ENCODE measurements around the gene QPRT.
"Not testable (repeated sequence)": the region's sequence is repeated elsewhere in the genome, so short reads cannot be mapped to it uniquely, and the experiment has no call there.

Gene QPRT

GRCh38 chr16:29689490-29690351, 10.7 kb downstream of the QPRT start:
- DNase-seq (ENCODE audit: extremely low read depth in 1 of 2, low read depth in 1 of 2): not testable (repeated sequence)

- DNase-seq (ENCODE audit: extremely low read depth in 1 of 2, low read depth in 1 of 2): not testable (repeated sequence)
Measured at GRCh38 chr16:29692606-29693005, 13.6 kb downstream of the QPRT start.

- no peak for DNase-seq (ENCODE audit: extremely low read depth in 1 of 2, low read depth in 1 of 2)
Measured at GRCh38 chr16:29694384-29695195, 15.6 kb downstream of the QPRT start.

- not testable (repeated sequence) for DNase-seq (ENCODE audit: extremely low read depth in 1 of 2, low read depth in 1 of 2)
Measured at GRCh38 chr16:29695675-29696074, 16.7 kb downstream of the QPRT start.

GRCh38 chr16:29696881-29697331, 17.9 kb downstream of the QPRT start:
- DNase-seq (ENCODE audit: extremely low read depth in 1 of 2, low read depth in 1 of 2): no peak

GRCh38 chr16:29697391-29697790, 18.4 kb downstream of the QPRT start:
- DNase-seq (ENCODE audit: extremely low read depth in 1 of 2, low read depth in 1 of 2): no peak

- DNase-seq (ENCODE audit: extremely low read depth in 1 of 2, low read depth in 1 of 2): no peak
Measured at GRCh38 chr16:29698042-29698441, 19.1 kb downstream of the QPRT start.

- DNase-seq (ENCODE audit: extremely low read depth in 1 of 2, low read depth in 1 of 2): no peak
Measured at GRCh38 chr16:29698484-29699323, 19.7 kb downstream of the QPRT start.

- no peak for DNase-seq (ENCODE audit: extremely low read depth in 1 of 2, low read depth in 1 of 2)
Measured at GRCh38 chr16:29699324-29700219, 20.6 kb downstream of the QPRT start.

GRCh38 chr16:29700253-29700987, 21.4 kb downstream of the QPRT start:
- peak; percentile 55 to 63 for DNase-seq (ENCODE audit: extremely low read depth in 1 of 2, low read depth in 1 of 2)

- DNase-seq (ENCODE audit: extremely low read depth in 1 of 2, low read depth in 1 of 2): no peak
Measured at GRCh38 chr16:29701214-29701555, 22.2 kb downstream of the QPRT start.

GRCh38 chr16:29702269-29702668, 23.3 kb downstream of the QPRT start:
- DNase-seq (ENCODE audit: extremely low read depth in 1 of 2, low read depth in 1 of 2): no peak

GRCh38 chr16:29705030-29705429, 26.1 kb downstream of the QPRT start:
- no peak for DNase-seq (ENCODE audit: extremely low read depth in 1 of 2, low read depth in 1 of 2)

- DNase-seq (ENCODE audit: extremely low read depth in 1 of 2, low read depth in 1 of 2): not testable (repeated sequence)
Measured at GRCh38 chr16:29707160-29707559, 28.2 kb downstream of the QPRT start.

- DNase-seq (ENCODE audit: extremely low read depth in 1 of 2, low read depth in 1 of 2): no peak
Measured at GRCh38 chr16:29708917-29709600, 30.1 kb downstream of the QPRT start.

GRCh38 chr16:29709657-29710056, 30.7 kb downstream of the QPRT start:
- DNase-seq (ENCODE audit: extremely low read depth in 1 of 2, low read depth in 1 of 2): not testable (repeated sequence)

- DNase-seq (ENCODE audit: extremely low read depth in 1 of 2, low read depth in 1 of 2): no peak
Measured at GRCh38 chr16:29710227-29711219, 31.5 kb downstream of the QPRT start.

- DNase-seq (ENCODE audit: extremely low read depth in 1 of 2, low read depth in 1 of 2): no peak
Measured at GRCh38 chr16:29712809-29713208, 33.8 kb downstream of the QPRT start.
